GM13976 (cell line): ENCODE measurements around the gene KDM1B.
"Not testable (repeated sequence)": the region's sequence is repeated elsewhere in the genome, so short reads cannot be mapped to it uniquely, and the experiment has no call there.

Source experiments
- DNase-seq: peaks from one replicate; pipeline ENCODE4 v3.0.0; 2012; ENCODE audit warnings: low spot score
- in situ Hi-C: fragments of 300-500 bp; cut with MboI; formaldehyde crosslinking; loops from one replicate; pipeline ENCODE4 v1.12.0; 2022; ENCODE audit warnings: low sequenced_read_pairs, mixed read lengths, inconsistent platforms; ENCODE audit not compliant: unreplicated experiment
- TF ChIP-seq, protein P1 (sequence below): IDR thresholded peaks from 2 replicates; pipeline ENCODE4 v1.5.1; 2012; ENCODE audit warnings: borderline replicate concordance, mild to moderate bottlenecking; ENCODE audit not compliant: insufficient read depth; ENCODE audit errors: extremely low read depth, missing control alignments, control extremely low read depth

KDM1B gene

GRCh38 chr6:18221288-18221615, 66.0 kb downstream of the KDM1B start:
- TF ChIP-seq, protein P1, sequence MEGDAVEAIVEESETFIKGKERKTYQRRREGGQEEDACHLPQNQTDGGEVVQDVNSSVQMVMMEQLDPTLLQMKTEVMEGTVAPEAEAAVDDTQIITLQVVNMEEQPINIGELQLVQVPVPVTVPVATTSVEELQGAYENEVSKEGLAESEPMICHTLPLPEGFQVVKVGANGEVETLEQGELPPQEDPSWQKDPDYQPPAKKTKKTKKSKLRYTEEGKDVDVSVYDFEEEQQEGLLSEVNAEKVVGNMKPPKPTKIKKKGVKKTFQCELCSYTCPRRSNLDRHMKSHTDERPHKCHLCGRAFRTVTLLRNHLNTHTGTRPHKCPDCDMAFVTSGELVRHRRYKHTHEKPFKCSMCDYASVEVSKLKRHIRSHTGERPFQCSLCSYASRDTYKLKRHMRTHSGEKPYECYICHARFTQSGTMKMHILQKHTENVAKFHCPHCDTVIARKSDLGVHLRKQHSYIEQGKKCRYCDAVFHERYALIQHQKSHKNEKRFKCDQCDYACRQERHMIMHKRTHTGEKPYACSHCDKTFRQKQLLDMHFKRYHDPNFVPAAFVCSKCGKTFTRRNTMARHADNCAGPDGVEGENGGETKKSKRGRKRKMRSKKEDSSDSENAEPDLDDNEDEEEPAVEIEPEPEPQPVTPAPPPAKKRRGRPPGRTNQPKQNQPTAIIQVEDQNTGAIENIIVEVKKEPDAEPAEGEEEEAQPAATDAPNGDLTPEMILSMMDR = no peak
- in situ Hi-C loops = no loop called here
- DNase-seq = no peak

DNA sequence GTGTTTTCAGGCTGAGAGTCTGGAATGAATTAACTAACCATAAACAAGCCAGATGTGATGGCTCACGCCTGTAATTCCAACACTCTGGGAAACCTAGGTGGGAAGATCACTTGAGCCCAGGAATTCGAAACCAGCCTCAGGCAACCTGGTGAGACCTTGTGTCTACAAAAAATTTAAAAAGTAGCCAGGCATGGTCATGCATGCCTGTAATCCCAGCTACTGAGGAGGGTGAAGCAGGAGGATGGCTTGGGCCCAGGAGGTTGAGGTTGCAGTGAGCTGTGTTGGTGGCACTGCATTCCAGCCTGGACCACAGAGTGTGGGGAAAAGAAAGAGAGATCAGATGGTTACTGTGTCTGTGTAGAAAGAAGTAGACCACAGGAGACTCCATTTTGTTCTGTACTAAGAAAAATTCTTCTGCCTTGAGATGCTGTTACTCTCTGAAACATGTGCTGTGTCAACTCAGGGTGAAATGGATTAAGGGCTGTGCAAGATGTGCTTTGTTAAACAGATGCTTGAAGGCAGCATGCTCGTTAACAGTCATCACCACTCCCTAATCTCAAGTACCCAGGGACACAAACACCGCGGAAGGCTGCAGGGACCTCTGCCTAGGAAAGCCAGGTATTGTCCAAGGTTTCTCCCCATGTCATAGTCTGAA, 71.4 kb downstream of the KDM1B start:
- in situ Hi-C loops, DNase-seq: not testable (repeated sequence)

GRCh38 chr6:18227166-18227565, 71.9 kb downstream of the KDM1B start:
- DNase-seq, in situ Hi-C loops: not testable (repeated sequence)

- DNase-seq, in situ Hi-C loops: not testable (repeated sequence)
Observed at GRCh38 chr6:18228590-18228989, 73.4 kb downstream of the KDM1B start.

- in situ Hi-C loops, DNase-seq: not testable (repeated sequence)
Observed at GRCh38 chr6:18231856-18232255, 76.6 kb downstream of the KDM1B start.

DNA sequence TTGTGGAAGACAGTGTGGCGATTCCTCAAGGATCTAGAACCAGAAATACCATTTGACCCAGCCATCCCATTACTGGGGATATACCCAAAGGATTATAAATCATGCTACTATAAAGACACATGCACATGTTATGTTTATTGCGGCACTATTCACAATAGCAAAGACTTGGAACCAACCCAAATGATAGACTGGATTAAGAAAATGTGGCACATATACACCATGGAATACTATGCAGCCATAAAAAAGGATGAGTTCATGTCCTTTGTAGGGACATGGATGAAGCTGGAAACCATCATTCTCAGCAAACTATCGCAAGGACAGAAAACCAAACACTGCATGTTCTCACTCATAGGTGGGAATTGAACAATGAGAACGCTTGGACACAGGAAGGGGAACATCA, 78.5 kb downstream of the KDM1B start:
- DNase-seq, in situ Hi-C loops: not testable (repeated sequence)

- DNase-seq = no peak
- TF ChIP-seq, protein P1 = no peak
- in situ Hi-C loops = no loop called here
Observed at GRCh38 chr6:18234564-18234963, 79.3 kb downstream of the KDM1B start.

- in situ Hi-C loops = no loop called here
- no peak for DNase-seq
- TF ChIP-seq, protein P1 = no peak
Observed at GRCh38 chr6:18235524-18235923, 80.3 kb downstream of the KDM1B start.

GRCh38 chr6:18237167-18237566, 81.9 kb downstream of the KDM1B start:
- in situ Hi-C loops = no loop called here
- DNase-seq = no peak
- TF ChIP-seq, protein P1 = no peak

GRCh38 chr6:18240230-18240629, 85.0 kb downstream of the KDM1B start:
- TF ChIP-seq, protein P1 = no peak
- DNase-seq = no peak
- in situ Hi-C loops = no loop called here
